PC-3 (cell line): ENCODE results near the gene DLGAP1.

ENCODE experiments used
- CTCF ChIP-seq: fragments of 300-600 bp; sonication (generic); conservative IDR thresholded peaks from 2 replicates; pipeline ENCODE4 v1.5.1; 2017; ENCODE audit warnings: antibody characterized with exemption, low read depth, mild to moderate bottlenecking, low read length
- EZH2 ChIP-seq: fragments of 300-600 bp; sonication (generic); IDR thresholded peaks from one replicate; pipeline ENCODE4 v1.6.1; 2017; ENCODE audit warnings: antibody characterized with exemption, mild to moderate bottlenecking, low read length; ENCODE audit not compliant: unreplicated experiment
- EZH2phosphoT487 ChIP-seq: fragments of 300-600 bp; sonication (generic); IDR thresholded peaks from 2 replicates; pipeline ENCODE4 v1.6.1; 2018; ENCODE audit warnings: mild to moderate bottlenecking, antibody characterized with exemption, low read length, borderline replicate concordance

DNA sequence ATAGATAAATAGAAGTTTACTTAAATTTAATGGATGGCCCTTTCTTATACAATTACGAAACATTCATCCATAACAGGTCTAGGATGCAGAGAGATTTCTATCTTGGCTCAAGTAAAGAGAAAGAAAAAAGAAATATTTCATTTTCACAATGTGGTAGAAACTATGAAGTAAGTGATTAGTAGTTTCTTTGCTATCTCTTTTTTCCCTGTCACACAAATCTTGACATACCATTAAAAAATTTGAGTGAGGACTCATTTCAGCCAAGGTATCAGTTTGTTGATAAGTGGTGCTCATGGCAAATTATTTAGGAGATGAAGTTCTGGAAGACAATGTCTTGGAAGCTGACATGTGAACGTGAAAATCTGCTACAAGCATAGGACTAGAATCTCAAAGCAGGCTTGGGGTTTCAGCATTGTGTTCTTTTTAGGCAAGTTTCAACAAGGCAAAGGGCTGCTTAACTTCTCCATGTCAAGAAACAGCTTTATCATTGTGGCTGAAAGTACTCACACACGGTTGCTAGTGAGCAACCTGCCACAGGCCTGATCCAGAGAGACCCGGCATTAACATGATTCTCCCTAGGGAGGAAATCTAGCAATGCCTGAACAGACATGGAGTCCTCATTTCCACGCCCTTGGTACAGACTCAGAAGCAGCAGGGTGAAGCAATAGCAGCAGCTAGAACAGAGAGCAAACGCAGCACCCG is 414.6 kb downstream of the DLGAP1 start:
- TF ChIP-seq CTCF = no peak
- no peak for TF ChIP-seq EZH2
- no peak for TF ChIP-seq EZH2phosphoT487
